WERI-Rb-1 (cell line): Measurements from ENCODE around the gene COL15A1.

Source experiments
- DNase-seq: peaks from one replicate; pipeline ENCODE4 v3.0.0-alpha.2; 2020
- H3K27ac ChIP-seq: fragments of 250-450 bp; sonication (Bioruptor Pico); 2 replicates; pipeline ENCODE4 v1.5.1; 2020; ENCODE audit warnings: mild to moderate bottlenecking, moderate library complexity
- H3K27me3 ChIP-seq: fragments of 250-450 bp; sonication (Bioruptor Pico); 2 replicates; pipeline ENCODE4 v1.5.1; 2021; ENCODE audit warnings: mild to moderate bottlenecking, low read depth, moderate library complexity; ENCODE audit not compliant: insufficient read depth, severe bottlenecking
- H3K36me3 ChIP-seq: fragments of 250-450 bp; sonication (Bioruptor Pico); 2 replicates; pipeline ENCODE4 v1.5.1; 2020; ENCODE audit warnings: mild to moderate bottlenecking, moderate library complexity
- H3K4me3 ChIP-seq: 2 replicates; pipeline ENCODE4 v1.5.1; 2011; ENCODE audit warnings: low read depth, mild to moderate bottlenecking, control low read depth, low read length
- H3K9me3 ChIP-seq: fragments of 250-450 bp; sonication (Bioruptor Pico); 2 replicates; pipeline ENCODE4 v1.5.1; 2021; ENCODE audit warnings: mild to moderate bottlenecking, moderate library complexity; ENCODE audit not compliant: severe bottlenecking
- TF ChIP-seq, protein P1 (sequence below): IDR thresholded peaks from 2 replicates; pipeline ENCODE4 v1.5.1; 2011; ENCODE audit warnings: low read depth, mild to moderate bottlenecking, control low read depth, inconsistent platforms, low read length

Gene COL15A1

DNA sequence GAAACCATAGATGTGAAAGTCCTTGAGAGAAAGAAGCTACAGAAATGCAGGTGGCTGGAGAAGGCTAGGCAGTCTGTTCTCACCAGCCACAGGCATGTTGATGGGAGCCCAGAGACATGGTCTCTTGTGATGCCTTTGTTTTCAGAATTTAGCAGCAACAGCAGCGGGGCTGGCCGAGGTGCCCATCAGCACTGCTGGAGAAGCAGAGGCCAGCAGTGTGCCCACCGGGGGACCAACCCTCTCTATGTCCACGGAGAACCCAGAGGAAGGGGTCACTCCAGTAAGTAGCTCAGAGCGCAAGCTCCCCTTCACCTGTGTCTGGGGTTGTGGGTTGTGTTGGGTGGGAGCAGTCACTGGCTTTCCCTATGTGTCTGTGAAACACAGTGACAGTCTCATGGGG is 59.6 kb downstream of the COL15A1 start:
- H3K9me3 ChIP-seq = no peaks in the 10 kb centered on the region
- no peak for DNase-seq
- H3K27ac ChIP-seq = no peak overlapping the region
- no peaks in the 10 kb centered on the region for H3K27me3 ChIP-seq
- H3K4me3 ChIP-seq = no peak overlapping the region
- H3K36me3 ChIP-seq = no peaks in the 10 kb centered on the region
- TF ChIP-seq, protein P1, sequence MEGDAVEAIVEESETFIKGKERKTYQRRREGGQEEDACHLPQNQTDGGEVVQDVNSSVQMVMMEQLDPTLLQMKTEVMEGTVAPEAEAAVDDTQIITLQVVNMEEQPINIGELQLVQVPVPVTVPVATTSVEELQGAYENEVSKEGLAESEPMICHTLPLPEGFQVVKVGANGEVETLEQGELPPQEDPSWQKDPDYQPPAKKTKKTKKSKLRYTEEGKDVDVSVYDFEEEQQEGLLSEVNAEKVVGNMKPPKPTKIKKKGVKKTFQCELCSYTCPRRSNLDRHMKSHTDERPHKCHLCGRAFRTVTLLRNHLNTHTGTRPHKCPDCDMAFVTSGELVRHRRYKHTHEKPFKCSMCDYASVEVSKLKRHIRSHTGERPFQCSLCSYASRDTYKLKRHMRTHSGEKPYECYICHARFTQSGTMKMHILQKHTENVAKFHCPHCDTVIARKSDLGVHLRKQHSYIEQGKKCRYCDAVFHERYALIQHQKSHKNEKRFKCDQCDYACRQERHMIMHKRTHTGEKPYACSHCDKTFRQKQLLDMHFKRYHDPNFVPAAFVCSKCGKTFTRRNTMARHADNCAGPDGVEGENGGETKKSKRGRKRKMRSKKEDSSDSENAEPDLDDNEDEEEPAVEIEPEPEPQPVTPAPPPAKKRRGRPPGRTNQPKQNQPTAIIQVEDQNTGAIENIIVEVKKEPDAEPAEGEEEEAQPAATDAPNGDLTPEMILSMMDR = no peak

DNA sequence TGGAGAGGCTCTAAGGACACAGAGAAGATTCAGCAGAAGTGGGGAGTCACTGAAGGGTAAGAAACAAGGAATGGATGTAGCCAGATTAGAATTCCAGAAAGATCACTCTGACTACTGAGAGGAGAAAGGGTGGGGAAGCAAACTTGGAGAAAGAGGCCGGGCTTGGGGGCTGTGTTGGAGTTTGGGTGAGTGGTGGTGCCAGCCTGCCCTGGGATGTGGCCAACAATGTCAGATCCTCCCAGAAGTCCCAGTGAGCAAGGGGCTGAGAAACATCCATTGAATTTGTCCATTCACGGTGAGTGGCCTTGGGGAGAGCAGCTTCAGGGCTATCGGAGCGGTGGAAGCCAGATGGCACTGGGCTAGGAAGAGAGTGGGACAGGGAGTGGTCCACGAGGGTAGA is 60.4 kb downstream of the COL15A1 start:
- H3K9me3 ChIP-seq = no peaks in the 10 kb centered on the region
- DNase-seq = no peak
- TF ChIP-seq, protein P1 = no peak
- no peak overlapping the region for H3K27ac ChIP-seq
- no peak overlapping the region for H3K4me3 ChIP-seq
- H3K27me3 ChIP-seq = no peaks in the 10 kb centered on the region
- no peaks in the 10 kb centered on the region for H3K36me3 ChIP-seq

DNA sequence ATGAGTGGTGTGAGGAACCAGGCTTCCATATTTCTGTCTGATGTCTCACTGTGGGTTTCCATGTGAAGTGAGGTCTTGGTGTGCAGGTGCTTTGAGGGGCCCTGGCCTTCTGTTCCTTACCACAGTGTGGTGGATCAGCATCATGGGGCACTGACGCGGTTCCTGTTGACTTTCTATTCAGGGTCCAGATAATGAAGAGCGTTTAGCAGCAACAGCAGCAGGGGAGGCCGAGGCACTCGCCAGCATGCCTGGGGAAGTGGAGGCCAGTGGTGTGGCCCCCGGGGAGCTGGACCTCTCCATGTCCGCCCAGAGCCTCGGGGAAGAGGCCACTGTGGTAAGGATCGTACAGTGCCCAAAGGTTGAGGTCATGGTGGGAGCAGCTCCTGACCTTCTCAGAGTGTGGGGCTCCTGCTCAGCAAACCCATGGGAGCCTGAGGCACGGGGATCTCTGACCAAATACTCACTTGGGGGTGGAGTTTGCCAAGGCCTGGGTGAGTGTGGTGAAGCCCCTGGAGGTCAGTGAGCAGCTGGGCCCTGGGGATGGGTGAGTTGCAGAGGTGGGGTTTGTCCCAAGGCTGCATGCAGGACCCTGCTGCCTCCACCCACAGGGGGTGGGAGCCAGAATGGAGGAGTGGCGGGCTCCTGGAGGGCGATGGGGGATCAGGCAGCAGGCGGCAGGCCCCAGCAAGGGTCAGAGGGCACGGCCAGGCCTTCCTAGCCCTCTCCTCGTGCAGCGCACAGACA is 61.2 kb downstream of the COL15A1 start:
- Histone ChIP-seq H3K4me3 (no peak overlapping the region), H3K36me3 (no peaks in the 10 kb centered on the region), H3K9me3 (peaks cover 1% of the 10 kb centered on the region), H3K27me3 (no peaks in the 10 kb centered on the region), H3K27ac (no peak overlapping the region)
- no peak for DNase-seq
- TF ChIP-seq, protein P1 = no peak

DNA sequence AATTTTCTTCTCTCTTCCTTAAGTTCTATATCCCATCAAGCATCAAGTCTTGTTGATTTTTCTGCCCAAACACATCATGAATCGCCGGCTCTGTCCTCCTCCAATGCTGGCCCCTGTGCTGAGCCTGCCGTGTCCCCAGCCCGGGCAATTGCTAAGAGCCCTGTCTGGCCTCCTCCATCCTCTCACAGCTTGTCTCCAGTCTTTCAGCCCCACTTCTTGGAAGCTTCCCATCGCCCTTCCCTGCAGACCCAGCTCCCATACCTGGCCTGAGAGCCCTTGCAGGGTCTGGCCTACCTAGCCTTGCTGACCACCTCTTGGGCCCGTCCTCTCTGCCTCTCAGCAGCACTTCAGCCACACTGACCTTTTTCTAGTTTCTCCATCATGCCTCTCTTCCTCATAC is 61.9 kb downstream of the COL15A1 start:
- H3K9me3 ChIP-seq = peaks cover 9% of the 10 kb centered on the region
- TF ChIP-seq, protein P1 = no peak

DNA sequence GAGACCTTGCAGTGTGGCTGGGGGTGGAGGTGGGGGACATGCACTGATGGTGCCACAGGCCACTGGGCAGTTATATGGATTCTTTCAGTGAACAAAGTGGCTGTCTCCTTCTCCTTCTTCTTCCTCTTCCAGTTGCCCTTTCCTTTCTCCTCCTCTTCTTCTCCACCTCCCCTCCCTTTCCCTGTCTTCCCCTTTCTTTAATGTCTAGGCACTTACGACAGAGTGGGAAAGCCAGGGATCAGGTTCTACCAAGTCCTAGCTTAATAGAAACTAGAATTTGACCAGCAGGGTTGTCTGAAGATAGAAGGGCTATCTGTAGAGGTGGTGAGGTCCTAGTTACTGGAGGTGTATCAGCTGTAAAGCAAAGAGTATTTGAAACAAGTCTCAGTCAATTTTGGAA is 62.8 kb downstream of the COL15A1 start:
- no peaks in the 10 kb centered on the region for H3K27me3 ChIP-seq
- H3K27ac ChIP-seq = no peak overlapping the region
- H3K4me3 ChIP-seq = no peak overlapping the region
- H3K36me3 ChIP-seq = no peaks in the 10 kb centered on the region
- TF ChIP-seq, protein P1 = no peak
- DNase-seq = no peak
- peaks cover 14% of the 10 kb centered on the region for H3K9me3 ChIP-seq

More for the DNA sequence above, 61.9 kb downstream of the COL15A1 start:
- no peak overlapping the region for H3K27ac ChIP-seq
- no peak overlapping the region for H3K4me3 ChIP-seq
- no peaks in the 10 kb centered on the region for H3K27me3 ChIP-seq
- DNase-seq = no peak
- H3K36me3 ChIP-seq = no peaks in the 10 kb centered on the region

DNA sequence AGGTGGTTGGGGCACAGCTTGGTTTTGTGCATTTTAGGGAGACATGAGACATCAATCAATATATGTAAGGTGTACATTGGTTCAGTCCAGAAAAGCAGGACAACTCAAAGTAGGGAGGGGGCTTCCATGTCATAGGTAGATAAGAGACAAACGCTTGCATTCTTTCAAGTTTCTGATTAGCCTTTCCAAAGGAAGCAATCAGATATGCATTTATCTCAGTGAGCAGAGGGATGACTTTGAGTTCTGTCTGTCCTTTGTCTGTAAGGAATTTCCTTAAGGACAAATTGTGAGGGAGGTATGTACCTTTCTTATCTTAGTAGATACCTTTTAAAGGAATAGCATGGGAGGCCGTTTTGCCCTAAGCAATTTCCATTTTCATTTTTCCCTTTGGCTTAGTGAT is 63.3 kb downstream of the COL15A1 start:
- no peaks in the 10 kb centered on the region for H3K27me3 ChIP-seq
- H3K27ac ChIP-seq = no peak overlapping the region
- no peaks in the 10 kb centered on the region for H3K36me3 ChIP-seq
- no peak overlapping the region for H3K4me3 ChIP-seq
- H3K9me3 ChIP-seq = peaks cover 16% of the 10 kb centered on the region
- TF ChIP-seq, protein P1 = no peak
- DNase-seq = no peak
